Neural crest cell (in vitro differentiated cells): ENCODE measurements around the gene STXBP3. TPM values are rescaled to one million over a fixed set of nuclear protein-coding genes. Genes with fewer than 3 reads are reported as not detected.
"Not testable (repeated sequence)": the region's sequence is repeated elsewhere in the genome, so short reads cannot be mapped to it uniquely, and the experiment has no call there.

Source experiments
- DNase-seq: peaks from one replicate; pipeline ENCODE4 v3.0.0; 2021; ENCODE audit warnings: low read depth, mixed read lengths, low spot score
- H3K27ac Mint-ChIP-seq: one replicate; pipeline ENCODE4 v1.8.0; 2021; ENCODE audit warnings: mild to moderate bottlenecking, mixed read lengths; ENCODE audit not compliant: unreplicated experiment
- H3K27me3 Mint-ChIP-seq: 2 replicates; pipeline ENCODE4 v1.8.0; 2021; ENCODE audit warnings: low read depth, mild to moderate bottlenecking, mixed read lengths
- H3K36me3 Mint-ChIP-seq: 2 replicates; pipeline ENCODE4 v1.8.0; 2021; ENCODE audit warnings: low read depth, mild to moderate bottlenecking, mixed read lengths
- H3K4me1 Mint-ChIP-seq: 2 replicates; pipeline ENCODE4 v1.8.0; 2021; ENCODE audit warnings: mixed read lengths
- H3K4me3 Mint-ChIP-seq: one replicate; pipeline ENCODE4 v1.8.0; 2021; ENCODE audit warnings: mild to moderate bottlenecking, mixed read lengths
- H3K9me3 Mint-ChIP-seq: 2 replicates; pipeline ENCODE4 v1.8.0; 2021; ENCODE audit warnings: mixed read lengths
- long read RNA-seq: library from polyadenylated mRNA; unstranded; transcript quantifications from one replicate; pipeline ENCODE4 v2.0.0, GENCODE V29; 2020
- total RNA-seq: library from RNA; stranded (reverse); gene quantifications from 2 replicates; pipeline ENCODE4 v1.2.1, GENCODE V29; 2021
- TF ChIP-seq, protein P1 (sequence below): fragments of 200-600 bp; sonication (generic); conservative IDR thresholded peaks from 2 replicates; pipeline ENCODE4 v1.5.0; 2021; ENCODE audit warnings: antibody characterized with exemption, mild to moderate bottlenecking

STXBP3 gene, protein sequence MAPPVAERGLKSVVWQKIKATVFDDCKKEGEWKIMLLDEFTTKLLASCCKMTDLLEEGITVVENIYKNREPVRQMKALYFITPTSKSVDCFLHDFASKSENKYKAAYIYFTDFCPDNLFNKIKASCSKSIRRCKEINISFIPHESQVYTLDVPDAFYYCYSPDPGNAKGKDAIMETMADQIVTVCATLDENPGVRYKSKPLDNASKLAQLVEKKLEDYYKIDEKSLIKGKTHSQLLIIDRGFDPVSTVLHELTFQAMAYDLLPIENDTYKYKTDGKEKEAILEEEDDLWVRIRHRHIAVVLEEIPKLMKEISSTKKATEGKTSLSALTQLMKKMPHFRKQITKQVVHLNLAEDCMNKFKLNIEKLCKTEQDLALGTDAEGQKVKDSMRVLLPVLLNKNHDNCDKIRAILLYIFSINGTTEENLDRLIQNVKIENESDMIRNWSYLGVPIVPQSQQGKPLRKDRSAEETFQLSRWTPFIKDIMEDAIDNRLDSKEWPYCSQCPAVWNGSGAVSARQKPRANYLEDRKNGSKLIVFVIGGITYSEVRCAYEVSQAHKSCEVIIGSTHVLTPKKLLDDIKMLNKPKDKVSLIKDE
- 31.5 and 32.2 TPM in 2 replicates for total RNA-seq
- long read RNA-seq, transcript STXBP3-201 (19 exons, 2,478 nt), result major isoform, 43 of 61 reads
- long read RNA-seq, partial matches to known transcripts, result 9 of 61 reads
- long read RNA-seq, other reads (novel, unspliced or antisense), result 9 of 61 reads

GRCh38 chr1:108746382-108747170 is at the start of gene STXBP3:
STXBP3 (plus strand) TSS chr1:108746674; CDS start chr1:108746738, 64 bp downstream.
- H3K4me3 Mint-ChIP-seq, result peak within 1 kb of the TSS; percentile 98
- H3K9me3 Mint-ChIP-seq, result peaks cover 3% of the 10 kb centered on the region
- no peaks in the 10 kb centered on the region for H3K36me3 Mint-ChIP-seq
- H3K27me3 Mint-ChIP-seq, result no peaks in the 10 kb centered on the region
- TF ChIP-seq, protein P1, sequence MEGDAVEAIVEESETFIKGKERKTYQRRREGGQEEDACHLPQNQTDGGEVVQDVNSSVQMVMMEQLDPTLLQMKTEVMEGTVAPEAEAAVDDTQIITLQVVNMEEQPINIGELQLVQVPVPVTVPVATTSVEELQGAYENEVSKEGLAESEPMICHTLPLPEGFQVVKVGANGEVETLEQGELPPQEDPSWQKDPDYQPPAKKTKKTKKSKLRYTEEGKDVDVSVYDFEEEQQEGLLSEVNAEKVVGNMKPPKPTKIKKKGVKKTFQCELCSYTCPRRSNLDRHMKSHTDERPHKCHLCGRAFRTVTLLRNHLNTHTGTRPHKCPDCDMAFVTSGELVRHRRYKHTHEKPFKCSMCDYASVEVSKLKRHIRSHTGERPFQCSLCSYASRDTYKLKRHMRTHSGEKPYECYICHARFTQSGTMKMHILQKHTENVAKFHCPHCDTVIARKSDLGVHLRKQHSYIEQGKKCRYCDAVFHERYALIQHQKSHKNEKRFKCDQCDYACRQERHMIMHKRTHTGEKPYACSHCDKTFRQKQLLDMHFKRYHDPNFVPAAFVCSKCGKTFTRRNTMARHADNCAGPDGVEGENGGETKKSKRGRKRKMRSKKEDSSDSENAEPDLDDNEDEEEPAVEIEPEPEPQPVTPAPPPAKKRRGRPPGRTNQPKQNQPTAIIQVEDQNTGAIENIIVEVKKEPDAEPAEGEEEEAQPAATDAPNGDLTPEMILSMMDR, result peak; percentile 97
- peak within 1 kb of the TSS; percentile 99 for H3K27ac Mint-ChIP-seq
- DNase-seq, result peak; percentile 100
- peaks cover 17% of the 10 kb centered on the region for H3K4me1 Mint-ChIP-seq

- peaks cover 23% of the 10 kb centered on the region for H3K36me3 Mint-ChIP-seq
- peak overlapping the region; percentile 32 for H3K27ac Mint-ChIP-seq
- no peaks in the 10 kb centered on the region for H3K27me3 Mint-ChIP-seq
- no peak overlapping the region for H3K4me3 Mint-ChIP-seq
- peaks cover 7% of the 10 kb centered on the region for H3K4me1 Mint-ChIP-seq
- DNase-seq, result no peak
- TF ChIP-seq, protein P1, result no peak
- no peaks in the 10 kb centered on the region for H3K9me3 Mint-ChIP-seq
Measured at GRCh38 chr1:108699375-108700332, 46.8 kb upstream of the STXBP3 start.

DNA sequence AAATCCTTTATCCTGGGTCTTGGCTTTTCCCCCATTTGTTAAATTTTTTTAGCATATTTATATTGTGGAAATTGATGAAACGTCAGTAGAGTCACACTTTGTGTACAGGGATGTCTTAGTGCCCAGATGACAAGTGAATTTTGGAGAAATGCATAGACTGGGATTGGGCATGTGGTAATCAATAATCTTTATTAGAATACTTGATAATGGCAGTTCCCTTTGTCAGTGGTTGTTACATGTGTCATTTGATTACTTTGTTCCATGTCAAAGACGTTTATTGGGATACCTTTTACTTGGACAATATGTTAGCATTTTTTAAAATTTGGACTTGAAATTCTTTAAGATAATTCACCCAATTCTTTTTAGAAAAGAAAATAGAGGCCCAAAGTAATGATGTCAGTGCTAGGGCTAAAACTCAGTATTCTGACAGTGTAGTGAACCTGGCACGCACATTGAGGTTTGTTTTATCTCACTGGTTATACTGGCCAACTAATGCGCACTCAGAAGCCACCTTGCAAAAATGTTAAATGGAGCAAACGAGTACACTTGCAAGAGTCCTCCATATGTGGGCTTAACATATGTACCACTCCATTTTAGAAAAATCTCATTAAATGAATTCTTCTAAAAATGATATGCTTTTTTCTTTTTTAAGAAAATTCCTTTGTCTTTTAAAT is 45.2 kb upstream of the STXBP3 start:
- H3K9me3 Mint-ChIP-seq, result no peaks in the 10 kb centered on the region
- TF ChIP-seq, protein P1, result no peak
- H3K36me3 Mint-ChIP-seq, result peaks cover 21% of the 10 kb centered on the region
- H3K4me3 Mint-ChIP-seq, result no peak overlapping the region
- H3K27ac Mint-ChIP-seq, result no peak overlapping the region
- peaks cover 2% of the 10 kb centered on the region for H3K27me3 Mint-ChIP-seq
- DNase-seq, result no peak
- H3K4me1 Mint-ChIP-seq, result no peaks in the 10 kb centered on the region

GRCh38 chr1:108702109-108702508 is 44.4 kb upstream of the STXBP3 start:
- H3K27me3 Mint-ChIP-seq, DNase-seq, H3K9me3 Mint-ChIP-seq, H3K27ac Mint-ChIP-seq, H3K4me3 Mint-ChIP-seq, H3K4me1 Mint-ChIP-seq: not testable (repeated sequence)
- peaks cover 21% of the 10 kb centered on the region for H3K36me3 Mint-ChIP-seq

DNA sequence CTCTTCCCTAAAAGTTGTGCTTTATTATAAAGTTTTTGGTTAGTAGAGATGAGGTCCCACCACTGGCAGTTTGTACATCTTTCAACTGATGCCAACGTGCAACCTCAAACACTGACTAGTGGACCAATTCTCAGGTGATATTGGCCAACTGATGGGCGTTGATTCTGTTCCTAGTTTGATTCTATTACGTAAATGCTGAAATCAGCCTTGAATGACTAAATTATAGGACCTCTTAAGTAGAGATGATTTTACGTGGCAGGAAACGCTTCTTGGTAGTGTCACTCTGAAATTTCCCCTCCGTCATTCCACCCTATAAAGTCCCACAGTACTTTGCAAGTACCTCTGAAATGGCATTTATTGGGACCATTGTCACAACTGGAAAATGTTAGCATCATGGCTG is 42.5 kb upstream of the STXBP3 start:
- H3K27ac Mint-ChIP-seq, result no peak overlapping the region
- H3K4me1 Mint-ChIP-seq, result no peaks in the 10 kb centered on the region

More for the DNA sequence above, 42.5 kb upstream of the STXBP3 start:
- DNase-seq, result no peak
- Mint-ChIP-seq H3K27me3 (peaks cover 4% of the 10 kb centered on the region), H3K9me3 (no peaks in the 10 kb centered on the region), H3K36me3 (peaks cover 14% of the 10 kb centered on the region), H3K4me3 (no peak overlapping the region)
- TF ChIP-seq, protein P1, result no peak
